Measurements from ENCODE around the gene NELL2. TPM values are rescaled to one million over a fixed set of nuclear protein-coding genes. Genes with fewer than 3 reads are reported as not detected.
"Not testable (repeated sequence)": the region's sequence is repeated elsewhere in the genome, so short reads cannot be mapped to it uniquely, and the experiment has no call there.

The NELL2 gene
- polyA plus RNA-seq, 1 donor: 99.9 TPM

DNA sequence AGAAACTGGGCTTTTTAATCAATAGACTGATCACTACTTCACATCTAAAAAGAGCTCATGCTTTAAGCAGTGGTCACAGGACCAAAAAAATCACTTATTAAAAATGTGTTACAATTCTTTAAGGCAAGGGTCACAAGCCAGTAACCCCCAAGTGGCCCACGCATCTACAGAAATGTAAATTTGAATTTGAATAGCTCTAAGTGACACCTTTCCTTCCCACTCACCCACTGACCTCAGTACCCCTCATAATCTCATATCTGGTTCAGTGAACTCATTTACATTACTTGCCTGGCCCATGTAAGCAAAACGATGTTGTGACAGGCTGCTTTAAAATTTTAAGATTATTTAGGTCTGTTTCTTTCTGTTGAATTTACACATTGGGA is 27.4 kb downstream of the NELL2 start:
- H3K4me1 ChIP-seq (ENCODE audit: control insufficient read depth, insufficient read depth, low read length): no peaks in the 10 kb centered on the region
- H3K36me3 ChIP-seq (ENCODE audit: control insufficient read depth, insufficient read depth, low read length): no peaks in the 10 kb centered on the region
- no peak overlapping the region for H3K27ac ChIP-seq (ENCODE audit: low read length)
- H3K9me3 ChIP-seq (ENCODE audit: control insufficient read depth, low read depth, low read length): no peaks in the 10 kb centered on the region
- no peak for DNase-seq
- H3K27me3 ChIP-seq (ENCODE audit: control insufficient read depth, insufficient read depth, low read length): no peaks in the 10 kb centered on the region
- no peak overlapping the region for H3K4me3 ChIP-seq (ENCODE audit: low read length)
- WGBS (ENCODE audit: insufficient coverage, low lambda C conversion rate): 100% methylated on average over 1 of the region's 2 CpGs

DNA sequence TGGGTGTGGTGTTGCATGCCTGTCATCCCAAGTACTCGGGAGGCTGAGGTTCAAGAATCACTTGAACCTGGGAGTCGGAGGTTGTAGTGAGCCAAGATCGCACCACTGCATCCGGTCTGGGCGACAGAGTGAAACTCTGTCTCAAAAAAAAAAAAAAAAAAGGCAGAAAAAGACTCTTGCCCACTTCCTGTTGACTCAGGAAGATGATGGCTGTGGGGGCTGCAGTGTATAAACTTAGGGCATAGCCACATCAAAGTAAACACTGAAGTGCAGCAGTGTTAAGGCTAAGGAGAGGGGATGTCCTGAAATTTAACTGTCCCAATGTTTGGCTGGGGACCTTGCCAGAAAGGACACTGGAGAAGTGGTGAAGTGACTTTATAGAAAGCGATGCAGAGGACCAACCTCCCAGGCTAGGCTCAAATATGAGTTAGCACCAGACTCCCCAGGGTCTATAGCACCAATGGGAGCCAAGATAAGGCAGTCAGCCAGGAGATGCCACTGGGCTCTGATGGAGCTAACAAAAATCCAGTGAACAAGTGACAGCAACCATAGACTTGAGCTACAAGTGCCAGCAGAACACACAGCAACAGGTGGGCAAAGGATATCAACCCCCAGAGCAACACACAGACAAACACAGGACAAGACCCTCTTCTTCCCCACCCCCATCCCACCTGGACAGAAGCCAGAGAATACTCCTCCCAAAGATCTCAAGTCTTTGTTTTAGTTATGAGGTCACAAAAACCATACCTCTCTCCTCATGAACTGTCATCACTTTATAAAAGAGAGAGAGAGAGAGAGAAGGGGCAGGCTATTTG is 28.0 kb downstream of the NELL2 start:
- no peak for DNase-seq
- no peaks in the 10 kb centered on the region for H3K27me3 ChIP-seq (ENCODE audit: control insufficient read depth, insufficient read depth, low read length)
- H3K4me3 ChIP-seq (ENCODE audit: low read length): no peak overlapping the region
- no peaks in the 10 kb centered on the region for H3K36me3 ChIP-seq (ENCODE audit: control insufficient read depth, insufficient read depth, low read length)
- H3K4me1 ChIP-seq (ENCODE audit: control insufficient read depth, insufficient read depth, low read length): no peaks in the 10 kb centered on the region
- WGBS (ENCODE audit: insufficient coverage, low lambda C conversion rate): 84% methylated on average over 3 of the region's 6 CpGs
- no peaks in the 10 kb centered on the region for H3K9me3 ChIP-seq (ENCODE audit: control insufficient read depth, low read depth, low read length)
- H3K27ac ChIP-seq (ENCODE audit: low read length): no peak overlapping the region

DNA sequence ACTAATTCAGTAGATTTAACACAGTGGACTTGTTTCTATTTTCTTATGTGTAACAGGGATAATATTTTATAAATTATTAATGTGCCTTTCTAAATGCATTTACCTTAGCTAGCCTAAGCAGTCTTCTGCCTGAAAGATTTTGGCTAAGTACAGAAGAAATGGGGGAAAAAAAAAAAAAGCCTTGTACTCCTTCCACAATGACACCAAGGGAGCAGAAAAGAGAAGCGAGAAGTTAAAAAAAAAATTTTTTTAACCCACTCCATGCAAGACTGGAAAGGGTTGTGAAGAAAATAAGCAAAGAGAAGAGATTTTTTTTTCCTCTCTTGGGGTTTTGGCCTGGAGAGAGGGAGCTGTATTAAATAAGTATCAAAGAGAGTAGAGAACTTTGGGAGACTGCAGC is 28.7 kb downstream of the NELL2 start:
- WGBS (ENCODE audit: insufficient coverage, low lambda C conversion rate): 88% methylated on average over 1 of the region's 1 CpG
- Histone ChIP-seq H3K4me1 (ENCODE audit: control insufficient read depth, insufficient read depth, low read length) (no peaks in the 10 kb centered on the region), H3K27ac (ENCODE audit: low read length) (no peak overlapping the region), H3K27me3 (ENCODE audit: control insufficient read depth, insufficient read depth, low read length) (no peaks in the 10 kb centered on the region), H3K9me3 (ENCODE audit: control insufficient read depth, low read depth, low read length) (no peaks in the 10 kb centered on the region), H3K36me3 (ENCODE audit: control insufficient read depth, insufficient read depth, low read length) (no peaks in the 10 kb centered on the region), H3K4me3 (ENCODE audit: low read length) (no peak overlapping the region)
- no peak for DNase-seq

DNA sequence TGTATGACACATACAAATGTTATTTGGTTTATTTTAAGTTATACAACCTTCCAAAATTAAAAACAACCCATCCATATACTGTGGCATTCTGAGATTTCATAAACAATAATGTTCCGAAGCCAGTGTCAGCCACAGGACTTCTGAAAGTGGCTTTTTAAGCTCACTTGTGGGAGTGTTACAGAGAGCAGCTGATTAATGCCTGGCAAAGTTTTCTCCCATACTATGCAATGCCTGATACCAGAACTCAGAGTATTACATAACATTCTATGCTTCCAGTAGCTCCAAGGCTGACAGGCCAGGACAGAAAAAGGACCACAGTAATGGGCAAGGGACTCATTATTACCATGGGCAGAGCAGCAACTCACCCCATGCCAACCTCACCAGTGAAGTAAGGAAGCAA is 29.3 kb downstream of the NELL2 start:
- H3K9me3 ChIP-seq (ENCODE audit: control insufficient read depth, low read depth, low read length): no peaks in the 10 kb centered on the region
- no peaks in the 10 kb centered on the region for H3K4me1 ChIP-seq (ENCODE audit: control insufficient read depth, insufficient read depth, low read length)
- no CpG with 5 or more reads among the region's 1 CpG for WGBS (ENCODE audit: insufficient coverage, low lambda C conversion rate)
- H3K4me3 ChIP-seq (ENCODE audit: low read length): no peak overlapping the region
- H3K36me3 ChIP-seq (ENCODE audit: control insufficient read depth, insufficient read depth, low read length): no peaks in the 10 kb centered on the region
- DNase-seq: no peak
- no peak overlapping the region for H3K27ac ChIP-seq (ENCODE audit: low read length)
- no peaks in the 10 kb centered on the region for H3K27me3 ChIP-seq (ENCODE audit: control insufficient read depth, insufficient read depth, low read length)

DNA sequence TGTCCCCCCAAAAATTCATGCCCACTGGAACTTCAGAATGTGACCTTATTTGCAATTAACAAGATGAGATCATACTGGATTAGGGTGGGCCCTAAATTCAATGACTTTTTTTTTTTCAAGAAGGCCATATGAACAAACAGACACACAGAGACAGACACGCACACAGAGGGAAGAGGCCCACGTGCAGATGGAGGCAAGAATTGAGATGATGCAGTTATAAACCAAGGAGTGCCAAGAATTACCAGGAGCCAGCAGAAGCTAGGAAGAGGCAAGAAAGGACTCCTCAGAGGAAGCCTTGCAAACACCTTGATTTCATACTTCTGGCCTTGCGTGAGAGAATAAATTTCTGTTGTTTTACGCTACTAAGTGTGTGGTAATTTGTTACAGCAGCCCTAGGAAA is 33.4 kb downstream of the NELL2 start:
- Histone ChIP-seq H3K27me3 (ENCODE audit: control insufficient read depth, insufficient read depth, low read length) (no peaks in the 10 kb centered on the region), H3K36me3 (ENCODE audit: control insufficient read depth, insufficient read depth, low read length) (no peaks in the 10 kb centered on the region), H3K9me3 (ENCODE audit: control insufficient read depth, low read depth, low read length) (no peaks in the 10 kb centered on the region), H3K27ac (ENCODE audit: low read length) (no peak overlapping the region), H3K4me3 (ENCODE audit: low read length) (no peak overlapping the region), H3K4me1 (ENCODE audit: control insufficient read depth, insufficient read depth, low read length) (no peaks in the 10 kb centered on the region)
- WGBS (ENCODE audit: insufficient coverage, low lambda C conversion rate): 80% methylated on average over 1 of the region's 4 CpGs
- no peak for DNase-seq

DNA sequence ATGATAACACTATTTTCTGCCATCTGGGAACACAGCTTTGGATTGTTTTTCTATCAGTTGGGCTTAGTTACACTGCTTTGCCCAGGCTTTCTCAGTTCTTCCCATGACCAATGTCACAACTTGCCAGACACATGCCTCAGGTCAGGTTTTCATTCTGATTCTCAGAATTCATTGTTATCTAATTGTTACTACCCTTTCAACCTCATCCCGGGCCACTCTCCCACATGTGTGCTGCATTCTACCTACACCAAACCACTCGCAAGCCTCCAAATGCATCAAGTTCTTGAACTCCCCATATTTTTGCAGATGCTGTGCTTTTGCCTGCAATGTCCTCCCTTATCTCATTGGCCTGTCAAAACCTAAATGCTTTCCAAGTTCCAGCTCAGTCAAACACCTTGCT is 36.3 kb downstream of the NELL2 start:
- no peaks in the 10 kb centered on the region for H3K9me3 ChIP-seq (ENCODE audit: control insufficient read depth, low read depth, low read length)
- H3K4me3 ChIP-seq (ENCODE audit: low read length): no peak overlapping the region
- DNase-seq: no peak
- H3K4me1 ChIP-seq (ENCODE audit: control insufficient read depth, insufficient read depth, low read length): peaks cover 15% of the 10 kb centered on the region
- H3K27me3 ChIP-seq (ENCODE audit: control insufficient read depth, insufficient read depth, low read length): no peaks in the 10 kb centered on the region
- no peaks in the 10 kb centered on the region for H3K36me3 ChIP-seq (ENCODE audit: control insufficient read depth, insufficient read depth, low read length)
- no CpG with 5 or more reads among the region's 2 CpGs for WGBS (ENCODE audit: insufficient coverage, low lambda C conversion rate)
- no peak overlapping the region for H3K27ac ChIP-seq (ENCODE audit: low read length)

DNA sequence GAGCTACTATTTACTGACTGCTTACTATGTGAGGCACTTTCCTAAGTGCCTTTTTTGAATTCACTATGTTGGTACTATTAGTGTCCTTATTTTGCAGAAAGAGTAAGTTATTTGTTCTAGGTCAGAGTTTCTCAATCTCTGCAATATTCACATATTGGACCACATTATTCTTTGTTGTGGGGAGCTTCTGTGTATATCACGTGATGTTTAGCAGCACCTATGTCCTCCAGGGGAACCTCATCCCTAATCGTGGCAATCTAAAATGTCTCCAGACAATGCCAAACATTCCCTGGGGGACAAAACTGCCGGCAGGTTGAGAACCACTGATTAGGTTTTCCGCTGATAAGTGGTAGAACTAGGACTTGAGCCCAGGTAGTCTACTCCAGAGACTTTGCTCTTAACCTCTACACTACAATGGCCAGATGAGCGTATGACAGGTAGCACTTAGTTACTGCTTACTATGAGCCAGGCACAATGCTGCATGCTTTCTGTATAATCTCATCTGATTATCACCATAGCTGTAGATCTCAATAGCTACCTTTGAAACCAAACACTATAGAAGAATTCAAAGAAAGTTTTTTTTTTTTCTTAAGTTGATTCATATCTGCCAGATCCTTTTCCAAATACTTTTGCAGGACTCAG is 38.9 kb downstream of the NELL2 start:
- Histone ChIP-seq H3K36me3 (ENCODE audit: control insufficient read depth, insufficient read depth, low read length) (no peaks in the 10 kb centered on the region), H3K4me3 (ENCODE audit: low read length) (no peak overlapping the region), H3K27me3 (ENCODE audit: control insufficient read depth, insufficient read depth, low read length) (no peaks in the 10 kb centered on the region), H3K27ac (ENCODE audit: low read length) (peak overlapping the region; percentile 7), H3K4me1 (ENCODE audit: control insufficient read depth, insufficient read depth, low read length) (peaks cover 26% of the 10 kb centered on the region), H3K9me3 (ENCODE audit: control insufficient read depth, low read depth, low read length) (no peaks in the 10 kb centered on the region)
- peak; percentile 30 to 62 for DNase-seq
- no CpG with 5 or more reads among the region's 5 CpGs for WGBS (ENCODE audit: insufficient coverage, low lambda C conversion rate)

DNA sequence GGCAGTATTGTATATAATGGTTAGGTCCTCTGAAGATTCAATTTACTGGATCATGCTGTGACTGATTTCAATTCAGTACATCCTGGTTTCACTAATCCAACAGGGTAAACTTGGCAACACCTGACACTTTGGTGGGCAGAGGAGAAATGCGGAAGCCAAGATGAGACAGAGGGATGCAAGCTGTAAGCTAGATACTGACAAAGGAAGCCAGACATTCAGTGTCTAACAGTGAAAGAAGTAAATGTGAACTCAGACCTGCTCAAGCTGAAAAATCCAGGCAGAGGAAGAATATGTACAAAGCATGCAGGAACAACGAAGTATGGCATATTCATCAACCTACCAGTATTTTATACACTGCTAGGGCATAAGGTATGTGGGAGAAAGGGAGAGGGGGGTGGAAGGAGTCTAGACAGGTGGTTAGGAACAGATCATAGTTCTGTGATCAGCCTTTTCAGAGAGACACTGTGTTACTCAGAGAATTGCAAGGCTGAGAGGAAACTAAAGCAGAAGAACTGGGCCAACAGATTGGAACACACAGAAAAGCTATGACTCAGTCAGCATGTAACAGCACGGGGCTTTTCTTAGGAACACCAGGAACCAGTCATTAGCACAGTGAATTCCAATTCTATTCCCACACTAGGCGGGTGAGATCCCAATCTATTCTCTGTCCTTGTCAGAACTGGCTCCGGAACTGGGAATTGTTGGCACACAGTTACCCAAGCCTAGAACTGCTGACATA is 40.3 kb downstream of the NELL2 start:
- peak; percentile 29 to 60 for DNase-seq
- no peaks in the 10 kb centered on the region for H3K27me3 ChIP-seq (ENCODE audit: control insufficient read depth, insufficient read depth, low read length)
- H3K9me3 ChIP-seq (ENCODE audit: control insufficient read depth, low read depth, low read length): no peaks in the 10 kb centered on the region
- H3K4me1 ChIP-seq (ENCODE audit: control insufficient read depth, insufficient read depth, low read length): peaks cover 32% of the 10 kb centered on the region
- 100% methylated on average over 1 of the region's 5 CpGs for WGBS (ENCODE audit: insufficient coverage, low lambda C conversion rate)
- H3K27ac ChIP-seq (ENCODE audit: low read length): peak overlapping the region; percentile 86
- no peak overlapping the region for H3K4me3 ChIP-seq (ENCODE audit: low read length)
- no peaks in the 10 kb centered on the region for H3K36me3 ChIP-seq (ENCODE audit: control insufficient read depth, insufficient read depth, low read length)

DNA sequence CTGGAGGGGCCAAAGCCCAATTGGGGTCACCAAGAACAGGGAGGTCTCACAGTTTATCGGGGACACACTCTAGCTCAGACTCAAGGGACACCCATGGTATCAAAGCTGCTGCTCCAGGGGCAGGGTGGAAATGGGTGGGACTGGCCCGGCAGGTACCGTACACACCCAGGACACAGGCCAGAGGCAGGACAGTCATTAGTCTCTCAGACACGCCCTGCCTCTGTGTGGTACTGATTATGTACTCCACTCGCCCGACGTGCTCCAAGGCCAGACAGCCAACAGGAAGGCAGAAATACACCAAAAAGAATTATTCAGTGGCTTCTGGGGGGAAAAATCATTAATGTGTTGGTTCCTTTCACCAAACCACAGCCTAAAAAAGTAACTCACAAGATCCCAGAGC is 41.1 kb downstream of the NELL2 start:
- not testable (repeated sequence) for H3K4me3 ChIP-seq (ENCODE audit: low read length); H3K9me3 ChIP-seq (ENCODE audit: control insufficient read depth, low read depth, low read length); H3K27me3 ChIP-seq (ENCODE audit: control insufficient read depth, insufficient read depth, low read length); H3K36me3 ChIP-seq (ENCODE audit: control insufficient read depth, insufficient read depth, low read length)
- Histone ChIP-seq H3K4me1 (ENCODE audit: control insufficient read depth, insufficient read depth, low read length) (peaks cover 32% of the 10 kb centered on the region), H3K27ac (ENCODE audit: low read length) (peak overlapping the region; percentile 86)
- peak; percentile 65 to 85 for DNase-seq
- no CpG with 5 or more reads among the region's 7 CpGs for WGBS (ENCODE audit: insufficient coverage, low lambda C conversion rate)

DNA sequence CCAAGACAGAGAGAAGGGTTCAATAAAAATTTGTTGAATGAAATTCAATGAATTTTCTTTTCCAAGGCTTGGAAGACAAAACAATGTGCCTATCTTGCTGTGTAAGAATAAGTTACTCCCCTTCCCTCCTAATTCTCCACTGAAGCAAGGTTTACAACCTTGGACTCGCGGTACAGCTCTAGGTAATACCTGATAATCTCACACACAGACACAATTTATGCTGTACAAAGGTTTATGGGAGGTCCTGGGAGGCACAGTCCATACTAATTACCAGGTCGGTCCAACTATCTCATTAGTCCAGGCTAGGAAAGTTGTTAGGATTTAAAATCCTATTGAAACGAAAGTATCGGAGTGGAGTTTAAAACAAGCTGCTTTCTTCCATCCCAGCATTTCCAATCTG is 42.6 kb downstream of the NELL2 start:
- Histone ChIP-seq H3K36me3 (ENCODE audit: control insufficient read depth, insufficient read depth, low read length) (no peaks in the 10 kb centered on the region), H3K4me3 (ENCODE audit: low read length) (peak overlapping the region; percentile 16)

More for the DNA sequence above, 42.6 kb downstream of the NELL2 start:
- H3K9me3 ChIP-seq (ENCODE audit: control insufficient read depth, low read depth, low read length): no peaks in the 10 kb centered on the region
- no peaks in the 10 kb centered on the region for H3K27me3 ChIP-seq (ENCODE audit: control insufficient read depth, insufficient read depth, low read length)
- WGBS (ENCODE audit: insufficient coverage, low lambda C conversion rate): no CpG with 5 or more reads among the region's 5 CpGs
- peak; percentile 86 to 94 for DNase-seq
- peak overlapping the region; percentile 86 for H3K27ac ChIP-seq (ENCODE audit: low read length)
- H3K4me1 ChIP-seq (ENCODE audit: control insufficient read depth, insufficient read depth, low read length): peaks cover 32% of the 10 kb centered on the region
